ENCODE measurements around the gene ANO7.

ANO7 gene

GRCh38 chr2:241269707-241270520 lies 81.4 kb downstream of the ANO7 start:
- DNase-seq (ENCODE audit: low read depth), result peak; percentile 17
- peak overlapping the region; percentile 69 for H3K4me3 ChIP-seq (ENCODE audit: low read depth, low read length)
- no peak for TF ChIP-seq CTCF (IDR thresholded peaks at IDR 0.05; ENCODE audit: control insufficient read depth, extremely low read depth, insufficient read depth)

- H3K4me3 ChIP-seq (ENCODE audit: low read depth, low read length), result peak overlapping the region; percentile 69
- no peak for DNase-seq (ENCODE audit: low read depth)
- no peak for TF ChIP-seq CTCF (IDR thresholded peaks at IDR 0.05; ENCODE audit: control insufficient read depth, extremely low read depth, insufficient read depth)
Observed at GRCh38 chr2:241270531-241270930, 82.1 kb downstream of the ANO7 start.

GRCh38 chr2:241271706-241272302 lies 83.3 kb downstream of the ANO7 start:
- peak overlapping the region; percentile 69 for H3K4me3 ChIP-seq (ENCODE audit: low read depth, low read length)
- no peak for TF ChIP-seq CTCF (IDR thresholded peaks at IDR 0.05; ENCODE audit: control insufficient read depth, extremely low read depth, insufficient read depth)
- peak; percentile 42 for DNase-seq (ENCODE audit: low read depth)

GRCh38 chr2:241272303-241273209 lies 84.1 kb downstream of the ANO7 start:
- TF ChIP-seq CTCF (IDR thresholded peaks at IDR 0.05; ENCODE audit: control insufficient read depth, extremely low read depth, insufficient read depth), result no peak
- DNase-seq (ENCODE audit: low read depth), result no peak
- H3K4me3 ChIP-seq (ENCODE audit: low read depth, low read length), result peak overlapping the region; percentile 69

GRCh38 chr2:241273210-241274020 lies 84.9 kb downstream of the ANO7 start:
- peak overlapping the region; percentile 69 for H3K4me3 ChIP-seq (ENCODE audit: low read depth, low read length)
- DNase-seq (ENCODE audit: low read depth), result no peak
- TF ChIP-seq CTCF (IDR thresholded peaks at IDR 0.05; ENCODE audit: control insufficient read depth, extremely low read depth, insufficient read depth), result no peak

- 0 out of 2 replicates have a peak, but pooled peaks have one; percentile 6 for TF ChIP-seq CTCF (IDR thresholded peaks at IDR 0.05; ENCODE audit: control insufficient read depth, extremely low read depth, insufficient read depth)
- no peak overlapping the region for H3K4me3 ChIP-seq (ENCODE audit: low read depth, low read length)
- DNase-seq (ENCODE audit: low read depth), result no peak
Observed at GRCh38 chr2:241274127-241274526, 85.7 kb downstream of the ANO7 start.
